ENCODE results near the gene RPL38. TPM values are rescaled to one million over a fixed set of nuclear protein-coding genes. Genes with fewer than 3 reads are reported as not detected.

The RPL38 gene
- total and polyA plus RNA-seq, 5 donors = 647 to 1,420 (median 752) TPM

GRCh38 chr17:74211141-74211911, 7.8 kb downstream of the RPL38 start:
- DNase-seq (peak in 2 of 3 donors; percentile 34 to 54), ATAC-seq (no peak)
- intact Hi-C loops (cut with DNase I) = loop anchor here in 3 of 4 donors (2.0 to 10.0 kb wide), 6 partner anchors 83 to 243 kb away; partner anchors contain the start of genes GPR142 (in 3 of the 3) and BTBD17 (in 2 of the 3)
- Histone ChIP-seq H3K4me3 (ENCODE audit: low read length) (no peak overlapping the region), H3K4me1 (ENCODE audit: control insufficient read depth, insufficient read depth, low read length) (peaks cover 7% of the 10 kb centered on the region), H3K9me3 (ENCODE audit: control insufficient read depth, low read length) (no peaks in the 10 kb centered on the region), H3K27ac (ENCODE audit: low read length) (no peak overlapping the region), H3K27me3 (ENCODE audit: control insufficient read depth, insufficient read depth) (no peaks in the 10 kb centered on the region)
- 56% methylated on average over 14 of the region's 14 CpGs for WGBS

- 33% methylated on average over 8 of the region's 8 CpGs for WGBS
- peak overlapping the region; percentile 62 for H3K4me3 ChIP-seq (ENCODE audit: low read length)
- DNase-seq (no peak), ATAC-seq (no peak)
- no peaks in the 10 kb centered on the region for H3K9me3 ChIP-seq (ENCODE audit: control insufficient read depth, low read length)
- no peak overlapping the region for H3K27ac ChIP-seq (ENCODE audit: low read length)
- H3K4me1 ChIP-seq (ENCODE audit: control insufficient read depth, insufficient read depth, low read length) = peaks cover 7% of the 10 kb centered on the region
- intact Hi-C loops (cut with DNase I) = loop anchor here in 3 of 4 donors (2.0 to 10.0 kb wide), 6 partner anchors 83 to 243 kb away; partner anchors contain the start of genes GPR142 (in 3 of the 3) and BTBD17 (in 2 of the 3)
- no peaks in the 10 kb centered on the region for H3K27me3 ChIP-seq (ENCODE audit: control insufficient read depth, insufficient read depth)
Measured at GRCh38 chr17:74211912-74212208, 8.4 kb downstream of the RPL38 start.

- Histone ChIP-seq H3K9me3 (ENCODE audit: control insufficient read depth, low read length) (no peaks in the 10 kb centered on the region), H3K27ac (ENCODE audit: low read length) (peak overlapping the region; percentile 83), H3K4me3 (ENCODE audit: low read length) (peak overlapping the region; percentile 62), H3K4me1 (ENCODE audit: control insufficient read depth, insufficient read depth, low read length) (peaks cover 7% of the 10 kb centered on the region), H3K27me3 (ENCODE audit: control insufficient read depth, insufficient read depth) (no peaks in the 10 kb centered on the region)
- intact Hi-C loops (cut with DNase I) = loop anchor here in 3 of 4 donors (5.0 to 10.0 kb wide), 5 partner anchors 82 to 242 kb away; partner anchors contain the start of genes GPR142 (in 3 of the 3) and BTBD17 (in 2 of the 3)
- peak in 2 of 3 donors; percentile 74 to 80 for DNase-seq
- WGBS = 3% methylated on average over 48 of the region's 48 CpGs
- ATAC-seq = peak; percentile 3 to 9
Measured at GRCh38 chr17:74212209-74212912, 8.9 kb downstream of the RPL38 start.

GRCh38 chr17:74212913-74213791, 9.7 kb downstream of the RPL38 start, which contains the start of gene TTYH2:
TTYH2 (plus strand) TSS chr17:74213571; CDS start chr17:74213588, 17 bp downstream.
- Histone ChIP-seq H3K9me3 (ENCODE audit: control insufficient read depth, low read length) (no peaks in the 10 kb centered on the region), H3K4me3 (ENCODE audit: low read length) (peak within 1 kb of the TSS; percentile 62), H3K27ac (ENCODE audit: low read length) (peak within 1 kb of the TSS; percentile 86), H3K4me1 (ENCODE audit: control insufficient read depth, insufficient read depth, low read length) (peaks cover 7% of the 10 kb centered on the region), H3K27me3 (ENCODE audit: control insufficient read depth, insufficient read depth) (no peaks in the 10 kb centered on the region)
- DNase-seq = peak; percentile 90 to 95 (median 95)
- intact Hi-C loops (cut with DNase I) = loop anchor here in 3 of 4 donors (5.0 to 10.0 kb wide), 5 partner anchors 82 to 242 kb away; partner anchors contain the start of genes GPR142 (in 3 of the 3) and BTBD17 (in 2 of the 3)
- ATAC-seq = peak; percentile 85 to 90
- WGBS = 1% methylated on average over 62 of the region's 62 CpGs

- Histone ChIP-seq H3K27ac (ENCODE audit: low read length) (peak overlapping the region; percentile 86), H3K4me1 (ENCODE audit: control insufficient read depth, insufficient read depth, low read length) (peaks cover 7% of the 10 kb centered on the region), H3K9me3 (ENCODE audit: control insufficient read depth, low read length) (no peaks in the 10 kb centered on the region), H3K4me3 (ENCODE audit: low read length) (peak overlapping the region; percentile 62), H3K27me3 (ENCODE audit: control insufficient read depth, insufficient read depth) (no peaks in the 10 kb centered on the region)
- WGBS = 2% methylated on average over 33 of the region's 33 CpGs
- intact Hi-C loops (cut with DNase I) = loop anchor here in 3 of 4 donors (5.0 to 10.0 kb wide), 5 partner anchors 81 to 241 kb away; partner anchors contain the start of genes GPR142 (in 3 of the 3) and BTBD17 (in 2 of the 3)
- ATAC-seq = peak; percentile 9 to 17
- DNase-seq = peak in 2 of 3 donors; percentile 82 to 84
Measured at GRCh38 chr17:74213861-74214391, 10.4 kb downstream of the RPL38 start.

GRCh38 chr17:74214484-74215341, 11.2 kb downstream of the RPL38 start:
- ATAC-seq (peak; percentile 29 to 44), DNase-seq (peak in 2 of 3 donors; percentile 70 to 75)
- H3K27ac ChIP-seq (ENCODE audit: low read length) = peak overlapping the region; percentile 86
- H3K27me3 ChIP-seq (ENCODE audit: control insufficient read depth, insufficient read depth) = no peaks in the 10 kb centered on the region
- intact Hi-C loops (cut with DNase I) = loop anchor here (5.0 to 10.0 kb wide), 6 partner anchors 80 to 240 kb away; partner anchors contain the start of genes GPR142 (in 3 of the 4) and BTBD17 (in 2 of the 4)
- no peaks in the 10 kb centered on the region for H3K9me3 ChIP-seq (ENCODE audit: control insufficient read depth, low read length)
- peaks cover 7% of the 10 kb centered on the region for H3K4me1 ChIP-seq (ENCODE audit: control insufficient read depth, insufficient read depth, low read length)
- 34% methylated on average over 16 of the region's 16 CpGs for WGBS
- peak overlapping the region; percentile 62 for H3K4me3 ChIP-seq (ENCODE audit: low read length)

- DNase-seq (peak in 1 of 3 donors; percentile 80), ATAC-seq (peak; percentile 15 to 28)
- Histone ChIP-seq H3K9me3 (ENCODE audit: control insufficient read depth, low read length) (no peaks in the 10 kb centered on the region), H3K4me1 (ENCODE audit: control insufficient read depth, insufficient read depth, low read length) (peaks cover 7% of the 10 kb centered on the region), H3K27me3 (ENCODE audit: control insufficient read depth, insufficient read depth) (no peaks in the 10 kb centered on the region), H3K4me3 (ENCODE audit: low read length) (peak overlapping the region; percentile 62), H3K27ac (ENCODE audit: low read length) (peak overlapping the region; percentile 86)
- WGBS = 38% methylated on average over 6 of the region's 6 CpGs
- intact Hi-C loops (cut with DNase I) = loop anchor here (5.0 to 10.0 kb wide), 4 partner anchors 79 to 239 kb away; partner anchors contain the start of genes BTBD17 (in 2 of the 4) and GPR142 (in 2 of the 4)
Measured at GRCh38 chr17:74215342-74215727, 11.9 kb downstream of the RPL38 start.

- intact Hi-C loops (cut with DNase I) = loop anchor here (5.0 to 10.0 kb wide), 4 partner anchors 78 to 238 kb away; partner anchors contain the start of genes BTBD17 (in 2 of the 4) and GPR142 (in 2 of the 4)
Measured at GRCh38 chr17:74216505-74216904, 13.0 kb downstream of the RPL38 start.

More at GRCh38 chr17:74216505-74216904, 13.0 kb downstream of the RPL38 start:
- H3K4me3 ChIP-seq (ENCODE audit: low read length) = no peak overlapping the region
- no peaks in the 10 kb centered on the region for H3K9me3 ChIP-seq (ENCODE audit: control insufficient read depth, low read length)
- 64% methylated on average over 5 of the region's 5 CpGs for WGBS
- no peaks in the 10 kb centered on the region for H3K27me3 ChIP-seq (ENCODE audit: control insufficient read depth, insufficient read depth)
- no peak overlapping the region for H3K27ac ChIP-seq (ENCODE audit: low read length)
- DNase-seq = peak in 1 of 3 donors; percentile 53
- peaks cover 4% of the 10 kb centered on the region for H3K4me1 ChIP-seq (ENCODE audit: control insufficient read depth, insufficient read depth, low read length)
- no peak for ATAC-seq

All from right cardiac atrium (tissue), 5 donors.